Spinal cord (tissue), 10 donors: ENCODE measurements around the gene SORCS2. TPM values are rescaled to one million over a fixed set of nuclear protein-coding genes. Genes with fewer than 3 reads are reported as not detected.

Experiments
- DNase-seq, 6 donors: peaks; one replicate each; pipeline versions ENCODE4 v3.0.0 to v3.0.0-alpha.2; 2013 to 2015; ENCODE audit warnings: low spot score in 6 of 6, low read depth in 4 of 6
- H3K27ac ChIP-seq: one replicate; pipeline ENCODE4 v1.5.1; 2013; ENCODE audit warnings: low read depth, low read length, control low read depth
- H3K27me3 ChIP-seq: one replicate; pipeline ENCODE4 v1.6.1; 2013; ENCODE audit warnings: low read length; ENCODE audit not compliant: control insufficient read depth, insufficient read depth
- H3K36me3 ChIP-seq: one replicate; pipeline ENCODE4 v1.6.1; 2013; ENCODE audit warnings: low read length; ENCODE audit not compliant: control insufficient read depth, insufficient read depth
- H3K4me1 ChIP-seq: one replicate; pipeline ENCODE4 v1.6.1; 2013; ENCODE audit warnings: low read length; ENCODE audit not compliant: control insufficient read depth, insufficient read depth
- H3K4me3 ChIP-seq: one replicate; pipeline ENCODE4 v1.5.1; 2013; ENCODE audit warnings: low read depth, low read length, control low read depth
- H3K9me3 ChIP-seq: one replicate; pipeline ENCODE4 v1.6.1; 2013; ENCODE audit warnings: low read length; ENCODE audit not compliant: control insufficient read depth, insufficient read depth
- WGBS: methylation state at CpG from one replicate; pipeline ENCODE4 v1.1.5; 2013; ENCODE audit warnings: missing lambda C conversion rate; ENCODE audit not compliant: insufficient coverage; 5-methylcytosine and 5-hydroxymethylcytosine counted together
- polyA plus RNA-seq, 2 donors: library from polyadenylated mRNA; unstranded; fragments of 120-200 nt; gene quantifications; one replicate each; pipeline ENCODE4 v1.2.1, GENCODE V29; 2013; ENCODE audit not compliant: insufficient read length in 2 of 2
- total RNA-seq, 2 donors: library from RNA; depleted of rRNA in 1 of 2; stranded (reverse); fragments of 120-200 nt in 1 of 2; fragments of >200 nt in 1 of 2; gene quantifications; one replicate each; pipeline versions ENCODE4 v1.2.3 to v1.2.4, GENCODE V29; 2013 to 2014
- donor health status: healthy.

SORCS2 gene
- total and polyA plus RNA-seq, 4 donors: 7.3 to 24.8 (median 16.5) TPM

DNA sequence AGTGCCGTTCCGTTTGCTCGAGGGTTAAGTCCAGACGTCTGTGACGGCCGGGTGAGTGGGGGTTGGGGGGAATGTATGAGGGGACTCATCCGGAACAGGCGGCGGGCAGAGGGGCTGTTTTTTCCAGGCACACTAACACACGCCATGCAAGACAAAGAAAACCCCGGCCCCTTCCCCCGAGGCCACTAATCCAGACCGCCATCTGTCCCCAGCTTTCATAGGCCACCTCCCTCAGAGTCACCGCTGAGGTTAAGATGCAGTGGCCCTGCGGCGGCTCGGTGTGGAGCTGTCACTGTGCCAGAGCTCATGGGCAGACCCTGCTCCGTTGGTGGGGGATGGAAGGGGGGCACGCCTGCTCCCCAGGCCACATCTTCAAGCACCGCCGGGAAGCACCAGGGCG, 34.1 kb downstream of the SORCS2 start:
- H3K9me3 ChIP-seq: no peaks in the 10 kb centered on the region
- WGBS: 32% methylated on average over 16 of the region's 22 CpGs
- H3K36me3 ChIP-seq: peaks cover 8% of the 10 kb centered on the region
- DNase-seq: peak in 1 of 6 donors; percentile 58
- H3K27me3 ChIP-seq: no peaks in the 10 kb centered on the region
- peaks cover 31% of the 10 kb centered on the region for H3K4me1 ChIP-seq
- no peak overlapping the region for H3K27ac ChIP-seq
- no peak overlapping the region for H3K4me3 ChIP-seq

DNA sequence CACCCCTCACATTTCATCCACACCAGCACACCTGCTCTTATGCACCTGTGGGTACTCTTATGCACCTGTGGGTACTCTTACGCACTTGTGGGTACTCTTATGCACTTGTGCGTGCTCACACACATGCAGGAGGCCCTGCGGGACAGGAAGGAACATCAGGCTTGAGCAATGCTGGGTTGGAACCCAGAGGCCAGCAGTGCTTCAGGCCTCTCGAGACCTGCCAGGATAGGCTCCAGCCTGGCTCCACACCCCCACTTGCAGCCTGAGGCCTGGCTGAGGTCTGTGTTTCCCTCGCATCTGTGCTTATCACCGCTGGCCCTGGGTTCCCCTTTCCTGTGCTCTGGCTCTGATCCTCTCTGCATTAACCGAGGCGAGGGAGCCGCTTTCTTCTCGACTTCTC, 34.7 kb downstream of the SORCS2 start:
- 91% methylated on average over 9 of the region's 10 CpGs for WGBS
- Histone ChIP-seq H3K4me1 (peaks cover 33% of the 10 kb centered on the region), H3K27me3 (no peaks in the 10 kb centered on the region), H3K27ac (no peak overlapping the region), H3K9me3 (no peaks in the 10 kb centered on the region), H3K36me3 (peaks cover 8% of the 10 kb centered on the region), H3K4me3 (no peak overlapping the region)
- no peak for DNase-seq

DNA sequence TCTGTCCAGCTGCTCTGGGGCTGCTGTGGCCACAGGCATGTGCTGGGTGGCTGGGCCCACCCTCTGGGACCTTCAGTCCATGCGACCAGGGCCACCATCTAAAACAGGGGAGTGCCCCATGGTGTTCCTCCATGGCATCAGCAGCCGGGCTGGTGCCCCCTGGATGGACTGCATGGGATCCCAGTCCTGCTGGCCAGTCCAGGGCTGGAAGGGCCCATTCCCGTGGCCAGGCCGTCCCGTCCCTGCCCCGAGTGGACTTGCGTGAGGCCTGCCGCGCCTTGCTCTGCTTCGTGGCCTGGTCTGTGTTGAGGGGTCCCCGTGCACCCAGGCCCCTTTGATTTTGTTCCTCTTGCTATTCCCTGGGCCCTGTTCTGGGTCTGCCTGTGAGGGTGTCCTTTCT, 36.4 kb downstream of the SORCS2 start:
- H3K27me3 ChIP-seq: no peaks in the 10 kb centered on the region
- 96% methylated on average over 11 of the region's 11 CpGs for WGBS
- no peak overlapping the region for H3K27ac ChIP-seq
- no peak overlapping the region for H3K4me3 ChIP-seq
- no peak for DNase-seq
- H3K36me3 ChIP-seq: peaks cover 5% of the 10 kb centered on the region
- no peaks in the 10 kb centered on the region for H3K9me3 ChIP-seq
- peaks cover 37% of the 10 kb centered on the region for H3K4me1 ChIP-seq

DNA sequence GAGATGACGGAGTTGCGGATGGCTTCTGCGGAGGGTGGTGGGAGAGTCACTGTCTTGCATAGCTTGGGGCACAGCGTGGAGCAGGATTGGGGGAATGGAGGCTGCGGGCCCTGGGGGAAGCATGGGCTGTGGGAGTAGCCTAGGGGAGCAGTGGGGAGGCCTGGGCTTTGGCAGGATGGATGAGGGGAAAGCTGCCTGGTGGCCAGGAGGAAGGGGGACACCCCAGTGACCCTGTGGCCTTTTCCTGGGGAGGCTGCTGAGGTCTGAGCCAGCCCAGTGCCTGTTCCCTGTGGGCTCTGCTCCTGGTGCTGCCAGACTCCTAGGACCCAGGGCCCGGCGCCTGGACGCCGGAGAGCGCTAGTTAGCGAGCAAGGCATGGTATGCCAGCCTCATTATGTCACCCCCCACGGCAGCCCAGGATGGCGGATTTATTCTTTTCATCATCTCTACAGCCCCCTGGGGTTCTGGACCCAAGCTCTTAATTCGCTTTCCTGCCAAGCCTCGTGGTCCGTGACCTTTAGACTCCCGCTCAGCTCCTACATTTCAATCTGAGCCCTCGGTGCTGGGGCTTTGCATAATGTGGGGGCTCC, 39.8 kb downstream of the SORCS2 start:
- H3K27me3 ChIP-seq: no peaks in the 10 kb centered on the region
- H3K27ac ChIP-seq: no peak overlapping the region
- peaks cover 22% of the 10 kb centered on the region for H3K4me1 ChIP-seq
- no peak overlapping the region for H3K4me3 ChIP-seq
- peaks cover 11% of the 10 kb centered on the region for H3K36me3 ChIP-seq
- no peaks in the 10 kb centered on the region for H3K9me3 ChIP-seq
- peak in 2 of 6 donors; percentile 36 to 65 for DNase-seq
- 71% methylated on average over 18 of the region's 18 CpGs for WGBS

DNA sequence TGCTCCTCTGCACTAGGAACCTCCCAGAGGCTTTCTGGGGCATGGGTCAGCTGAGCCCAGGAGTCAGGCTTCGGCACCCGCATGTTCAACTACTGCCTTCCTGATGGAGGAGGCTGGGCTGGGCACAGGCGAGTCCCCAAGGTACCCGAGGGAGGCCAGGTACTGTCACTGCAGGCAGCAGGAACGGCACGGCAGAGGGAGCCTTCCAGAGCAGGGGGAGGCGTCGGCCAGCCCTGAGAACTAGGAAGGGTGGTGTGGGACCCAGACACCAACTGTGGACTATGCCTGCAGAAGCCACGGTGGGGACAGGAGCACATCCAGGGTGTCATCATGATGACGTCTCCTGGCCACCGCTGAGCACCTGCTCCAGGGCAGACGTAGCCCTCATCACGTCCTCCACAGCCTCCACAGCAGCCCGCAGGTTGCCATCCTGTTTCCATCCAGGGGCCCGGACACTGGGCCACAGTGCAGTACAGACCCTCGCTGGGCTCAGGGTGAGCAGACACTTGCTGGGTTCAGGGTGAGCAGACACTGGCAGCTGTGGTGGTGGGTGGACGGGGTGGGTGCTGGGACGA, 40.8 kb downstream of the SORCS2 start:
- H3K9me3 ChIP-seq: no peaks in the 10 kb centered on the region
- no peak overlapping the region for H3K27ac ChIP-seq
- 88% methylated on average over 18 of the region's 18 CpGs for WGBS
- no peak overlapping the region for H3K4me3 ChIP-seq
- H3K36me3 ChIP-seq: peaks cover 11% of the 10 kb centered on the region
- H3K4me1 ChIP-seq: peaks cover 22% of the 10 kb centered on the region
- no peaks in the 10 kb centered on the region for H3K27me3 ChIP-seq
- DNase-seq: no peak

DNA sequence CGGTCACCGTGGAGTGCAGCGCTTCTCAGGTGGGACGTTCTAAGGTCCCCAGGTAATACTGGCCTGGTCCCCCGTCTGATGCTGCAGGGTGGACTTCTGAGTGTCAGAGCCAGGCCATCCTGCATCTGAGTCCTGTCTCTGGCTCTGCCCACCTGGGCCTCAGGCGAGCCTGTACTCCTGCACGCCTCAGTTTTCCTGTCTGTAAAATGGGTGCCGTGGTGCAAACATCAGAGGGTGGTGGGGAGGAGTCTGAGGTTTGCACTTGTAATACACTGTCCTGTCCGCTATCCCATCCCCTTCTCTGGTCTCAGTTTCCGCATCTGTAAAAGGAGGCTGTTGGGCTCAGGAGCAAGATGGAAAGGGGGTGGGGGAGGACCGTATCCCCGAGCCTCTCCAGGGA, 41.3 kb downstream of the SORCS2 start:
- H3K9me3 ChIP-seq: no peaks in the 10 kb centered on the region
- WGBS: 91% methylated on average over 7 of the region's 12 CpGs

DNA sequence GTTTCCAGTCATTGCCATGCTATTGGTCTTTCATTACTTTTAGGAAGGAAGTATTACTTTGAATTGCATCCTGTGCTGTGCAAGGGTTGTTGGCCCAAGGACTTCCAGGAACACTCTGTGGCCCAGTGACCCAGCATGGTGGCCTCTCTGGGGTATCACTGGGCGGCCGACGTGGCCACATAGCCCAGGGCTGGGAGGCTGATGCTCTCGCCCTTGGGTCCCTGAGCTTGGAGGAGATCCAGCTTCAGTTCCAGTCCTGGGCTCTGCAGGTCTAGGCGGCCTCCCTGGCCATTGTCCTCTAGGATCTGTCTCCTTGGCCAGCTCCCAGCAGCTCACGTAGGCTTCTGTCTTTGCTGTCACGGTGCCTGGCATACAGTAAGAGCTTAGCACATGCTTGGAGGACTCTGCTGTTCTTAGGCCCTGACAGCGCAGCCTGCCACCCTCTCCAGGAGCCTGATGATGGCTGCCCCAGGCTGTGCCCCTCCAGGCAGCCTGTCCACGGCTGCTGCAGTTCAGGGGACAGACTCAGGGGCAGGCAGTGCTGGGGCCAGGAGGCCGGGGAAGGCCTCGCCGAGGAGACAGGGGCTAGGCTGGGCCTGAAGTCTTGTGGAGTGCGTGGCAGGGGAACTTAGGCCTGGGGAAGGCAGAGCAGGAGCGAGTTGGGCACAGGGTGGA, 42.2 kb downstream of the SORCS2 start:
- H3K36me3 ChIP-seq: peaks cover 7% of the 10 kb centered on the region
- no peak overlapping the region for H3K4me3 ChIP-seq
- H3K27ac ChIP-seq: no peak overlapping the region
- 81% methylated on average over 14 of the region's 14 CpGs for WGBS
- H3K27me3 ChIP-seq: no peaks in the 10 kb centered on the region
- no peaks in the 10 kb centered on the region for H3K9me3 ChIP-seq
- peaks cover 33% of the 10 kb centered on the region for H3K4me1 ChIP-seq
- no peak for DNase-seq

More for the DNA sequence above, 41.3 kb downstream of the SORCS2 start:
- Histone ChIP-seq H3K4me3 (no peak overlapping the region), H3K4me1 (peaks cover 24% of the 10 kb centered on the region), H3K36me3 (peaks cover 9% of the 10 kb centered on the region), H3K27me3 (no peaks in the 10 kb centered on the region), H3K27ac (no peak overlapping the region)
- no peak for DNase-seq

DNA sequence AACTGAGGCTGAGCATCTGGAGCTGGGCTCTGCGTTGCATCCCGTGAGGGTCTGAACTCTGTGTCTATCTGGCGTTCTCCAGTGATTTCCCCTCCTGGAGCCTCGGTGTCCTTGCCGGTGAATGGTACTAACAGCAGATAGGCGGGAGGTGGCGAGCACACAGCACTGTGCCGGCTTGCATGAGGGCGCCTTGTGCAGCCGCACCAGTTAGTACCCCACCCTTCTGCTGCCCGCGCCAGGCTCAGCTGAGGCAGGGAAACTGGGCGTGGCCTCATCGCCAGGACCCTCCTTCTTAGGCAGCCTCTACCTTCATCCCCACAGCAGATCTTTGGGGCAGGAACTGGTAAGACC, 42.7 kb downstream of the SORCS2 start:
- no peak for DNase-seq
- Histone ChIP-seq H3K27me3 (no peaks in the 10 kb centered on the region), H3K4me3 (no peak overlapping the region), H3K9me3 (no peaks in the 10 kb centered on the region), H3K36me3 (peaks cover 7% of the 10 kb centered on the region), H3K27ac (no peak overlapping the region), H3K4me1 (peaks cover 39% of the 10 kb centered on the region)
- 89% methylated on average over 13 of the region's 14 CpGs for WGBS

DNA sequence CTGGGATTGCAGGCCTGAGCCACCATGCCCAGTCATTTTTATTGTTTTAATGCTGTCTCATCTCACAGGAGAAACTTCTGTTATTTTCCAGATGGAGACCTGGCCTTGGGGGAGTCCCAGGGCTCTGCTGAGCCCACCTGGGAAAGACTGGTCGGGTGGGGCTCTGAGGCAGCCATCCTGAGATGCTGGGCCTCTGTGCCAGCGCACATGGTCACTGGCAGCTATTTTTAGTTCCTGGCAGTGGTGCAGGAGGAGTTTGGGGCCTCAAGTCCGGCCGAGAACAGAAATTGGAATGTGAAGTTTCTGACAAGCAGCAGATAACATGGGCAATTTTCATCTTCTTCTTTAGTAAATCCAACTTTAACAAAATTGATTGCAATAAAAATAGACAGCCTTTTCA, 44.5 kb downstream of the SORCS2 start:
- Histone ChIP-seq H3K4me1 (peaks cover 47% of the 10 kb centered on the region), H3K27me3 (no peaks in the 10 kb centered on the region), H3K27ac (no peak overlapping the region), H3K36me3 (peaks cover 7% of the 10 kb centered on the region), H3K4me3 (no peak overlapping the region), H3K9me3 (no peaks in the 10 kb centered on the region)
- DNase-seq: peak in 1 of 6 donors; percentile 43
- 65% methylated on average over 2 of the region's 4 CpGs for WGBS

DNA sequence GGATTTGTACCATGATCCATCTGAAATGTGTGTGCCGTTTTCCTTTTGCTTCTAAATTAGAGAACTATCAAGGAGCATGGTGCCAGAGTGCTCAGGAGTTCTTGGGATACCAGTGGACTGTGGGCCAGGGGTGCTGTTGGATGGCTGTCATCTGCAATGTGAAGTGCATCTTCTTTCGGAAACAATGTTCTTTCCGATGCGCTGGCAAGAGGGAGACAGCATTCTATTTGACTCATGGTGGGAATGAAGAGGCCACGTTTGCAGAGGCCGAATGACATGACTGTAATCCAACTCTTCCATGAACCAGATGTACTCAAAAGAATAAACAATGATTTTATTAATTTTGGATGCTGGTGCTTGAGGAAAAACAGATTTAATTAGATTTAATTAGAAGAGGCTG, 45.5 kb downstream of the SORCS2 start:
- no peak for DNase-seq
- WGBS: no CpG with 5 or more reads among the region's 6 CpGs
- H3K27me3 ChIP-seq: no peaks in the 10 kb centered on the region

More for the DNA sequence above, 45.5 kb downstream of the SORCS2 start:
- Histone ChIP-seq H3K27ac (no peak overlapping the region), H3K4me3 (no peak overlapping the region), H3K4me1 (peaks cover 45% of the 10 kb centered on the region), H3K36me3 (peaks cover 7% of the 10 kb centered on the region), H3K9me3 (no peaks in the 10 kb centered on the region)
